Osteocyte (in vitro differentiated cells): ENCODE results near the gene SYT8. TPM values are rescaled to one million over a fixed set of nuclear protein-coding genes. Genes with fewer than 3 reads are reported as not detected.

Experiments used
- DNase-seq: peaks from one replicate; pipeline ENCODE4 v3.0.0; 2021; ENCODE audit warnings: mixed read lengths; ENCODE audit not compliant: unreplicated experiment; ENCODE audit errors: extremely low spot score
- H3K27ac Mint-ChIP-seq: one replicate; pipeline ENCODE4 v1.8.0; 2021; ENCODE audit warnings: mild to moderate bottlenecking, mixed read lengths; ENCODE audit not compliant: unreplicated experiment
- H3K27me3 Mint-ChIP-seq: one replicate; pipeline ENCODE4 v1.8.0; 2021; ENCODE audit warnings: mixed read lengths; ENCODE audit not compliant: unreplicated experiment
- H3K36me3 Mint-ChIP-seq: one replicate; pipeline ENCODE4 v1.8.0; 2021; ENCODE audit warnings: mixed read lengths; ENCODE audit not compliant: unreplicated experiment
- H3K4me1 Mint-ChIP-seq: one replicate; pipeline ENCODE4 v1.8.0; 2021; ENCODE audit warnings: mixed read lengths; ENCODE audit not compliant: unreplicated experiment
- H3K4me3 Mint-ChIP-seq: one replicate; pipeline ENCODE4 v1.8.0; 2021; ENCODE audit warnings: mild to moderate bottlenecking, moderate library complexity, mixed read lengths; ENCODE audit not compliant: unreplicated experiment
- H3K9me3 Mint-ChIP-seq: one replicate; pipeline ENCODE4 v1.8.0; 2021; ENCODE audit warnings: mixed read lengths; ENCODE audit not compliant: unreplicated experiment
- total RNA-seq: library from RNA; stranded (reverse); gene quantifications from 2 replicates; pipeline ENCODE4 v1.2.1, GENCODE V29; 2021
- TF ChIP-seq, protein P1 (sequence below): fragments of 200-600 bp; sonication (generic); IDR thresholded peaks from 2 replicates; pipeline ENCODE4 v1.5.0; 2021; ENCODE audit warnings: antibody characterized with exemption, mild to moderate bottlenecking, moderate library complexity

The SYT8 gene
- total RNA-seq, 1 donor from 2014 or later: 6.2 TPM

DNA sequence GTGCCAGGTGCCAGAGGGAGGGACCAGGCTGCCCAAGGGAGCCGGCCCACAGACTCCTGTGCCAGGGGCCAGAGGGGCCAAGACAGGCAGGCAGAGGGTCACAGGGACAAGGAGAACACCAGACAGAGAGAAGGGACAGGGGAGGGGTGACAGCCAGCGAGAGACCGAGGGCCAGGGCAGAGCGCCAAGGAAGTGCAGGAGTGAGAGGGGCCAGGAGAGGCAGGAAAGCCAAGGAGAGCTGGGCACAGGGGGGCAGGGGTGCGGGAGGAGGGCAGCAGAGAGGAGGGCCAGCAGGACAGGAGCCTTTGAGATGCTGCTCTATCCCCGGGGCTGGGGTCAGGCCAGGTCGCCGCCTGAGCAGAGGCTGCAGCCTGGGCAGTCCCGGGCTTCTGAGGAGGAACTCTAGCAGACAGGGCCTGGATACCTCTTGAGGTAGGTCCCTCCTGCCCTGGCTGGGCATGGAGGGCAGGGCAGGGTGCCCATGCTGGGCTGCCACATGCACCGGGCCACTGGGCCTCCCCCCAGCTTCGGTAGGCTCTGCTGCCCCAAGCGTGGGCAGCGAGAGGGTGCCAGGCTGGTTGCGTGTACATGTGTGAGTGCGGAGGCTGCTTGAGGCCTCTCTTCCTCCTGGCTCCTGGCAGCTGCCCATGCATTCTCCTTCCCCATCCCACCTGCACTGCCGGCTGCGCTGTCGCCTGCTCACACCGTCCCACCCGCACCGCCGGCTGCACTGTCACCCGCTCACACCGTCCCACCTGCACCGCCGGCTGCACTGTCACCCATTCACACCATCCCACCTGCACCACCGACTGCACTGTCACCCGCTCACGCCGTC is 30.3 kb downstream of the SYT8 start:
- peak overlapping the region; percentile 51 for H3K4me3 Mint-ChIP-seq

GRCh38 chr11:1866226-1866625 is 31.4 kb downstream of the SYT8 start:
- DNase-seq: no peak
- Mint-ChIP-seq H3K27ac (peak overlapping the region; percentile 50), H3K4me3 (no peak overlapping the region), H3K9me3 (no peaks in the 10 kb centered on the region), H3K36me3 (no peaks in the 10 kb centered on the region), H3K27me3 (no peaks in the 10 kb centered on the region), H3K4me1 (peaks cover 75% of the 10 kb centered on the region)
- TF ChIP-seq, protein P1, sequence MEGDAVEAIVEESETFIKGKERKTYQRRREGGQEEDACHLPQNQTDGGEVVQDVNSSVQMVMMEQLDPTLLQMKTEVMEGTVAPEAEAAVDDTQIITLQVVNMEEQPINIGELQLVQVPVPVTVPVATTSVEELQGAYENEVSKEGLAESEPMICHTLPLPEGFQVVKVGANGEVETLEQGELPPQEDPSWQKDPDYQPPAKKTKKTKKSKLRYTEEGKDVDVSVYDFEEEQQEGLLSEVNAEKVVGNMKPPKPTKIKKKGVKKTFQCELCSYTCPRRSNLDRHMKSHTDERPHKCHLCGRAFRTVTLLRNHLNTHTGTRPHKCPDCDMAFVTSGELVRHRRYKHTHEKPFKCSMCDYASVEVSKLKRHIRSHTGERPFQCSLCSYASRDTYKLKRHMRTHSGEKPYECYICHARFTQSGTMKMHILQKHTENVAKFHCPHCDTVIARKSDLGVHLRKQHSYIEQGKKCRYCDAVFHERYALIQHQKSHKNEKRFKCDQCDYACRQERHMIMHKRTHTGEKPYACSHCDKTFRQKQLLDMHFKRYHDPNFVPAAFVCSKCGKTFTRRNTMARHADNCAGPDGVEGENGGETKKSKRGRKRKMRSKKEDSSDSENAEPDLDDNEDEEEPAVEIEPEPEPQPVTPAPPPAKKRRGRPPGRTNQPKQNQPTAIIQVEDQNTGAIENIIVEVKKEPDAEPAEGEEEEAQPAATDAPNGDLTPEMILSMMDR: no peak

More for the DNA sequence above, 30.3 kb downstream of the SYT8 start:
- TF ChIP-seq, protein P1: no peak
- Mint-ChIP-seq H3K27me3 (no peaks in the 10 kb centered on the region), H3K9me3 (no peaks in the 10 kb centered on the region), H3K4me1 (peaks cover 64% of the 10 kb centered on the region), H3K27ac (peak overlapping the region; percentile 99), H3K36me3 (no peaks in the 10 kb centered on the region)
- no peak for DNase-seq

DNA sequence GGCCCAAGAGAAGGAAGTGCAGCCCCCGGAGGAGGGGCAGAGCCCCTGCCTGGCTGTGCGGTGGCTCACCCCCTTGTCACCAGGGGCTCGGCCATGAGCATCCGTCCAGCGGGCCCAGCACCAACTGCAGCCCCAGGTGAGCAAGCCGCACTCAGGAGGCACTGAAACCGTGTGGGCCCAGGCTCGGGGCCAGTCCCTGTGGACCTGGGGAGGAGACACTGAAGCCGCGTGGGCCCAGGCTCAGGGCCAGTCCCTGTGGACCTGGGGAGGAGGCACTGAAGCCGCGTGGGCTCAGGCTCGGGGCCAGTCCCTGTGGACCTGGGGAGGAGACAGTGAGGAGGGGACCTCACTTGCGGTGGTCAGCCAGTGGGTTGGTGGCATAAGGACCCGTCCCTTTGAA is 32.0 kb downstream of the SYT8 start:
- peaks cover 79% of the 10 kb centered on the region for H3K4me1 Mint-ChIP-seq
- H3K9me3 Mint-ChIP-seq: no peaks in the 10 kb centered on the region
- no peaks in the 10 kb centered on the region for H3K27me3 Mint-ChIP-seq
- no peaks in the 10 kb centered on the region for H3K36me3 Mint-ChIP-seq
- H3K4me3 Mint-ChIP-seq: no peak overlapping the region
- no peak overlapping the region for H3K27ac Mint-ChIP-seq
- no peak for DNase-seq
- TF ChIP-seq, protein P1: no peak

DNA sequence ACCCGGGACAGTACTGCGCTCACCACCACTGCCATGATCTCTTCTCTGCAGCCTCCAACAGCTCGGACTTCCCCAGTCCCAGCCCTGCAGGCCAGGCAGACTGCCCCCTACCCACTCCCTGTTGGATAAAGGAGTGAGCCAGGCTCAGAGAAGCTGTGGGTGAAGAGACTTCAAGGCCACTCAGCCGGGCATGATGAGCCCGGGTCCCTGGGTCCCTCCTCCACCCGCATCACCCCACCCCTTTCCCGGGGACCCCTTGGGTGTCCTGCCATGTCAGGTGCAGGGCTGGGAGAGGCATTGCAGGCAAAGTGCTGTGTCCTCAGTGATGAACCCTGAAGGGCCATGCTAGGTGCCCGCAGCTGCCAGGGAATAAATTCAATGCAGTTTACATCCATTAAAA is 32.6 kb downstream of the SYT8 start:
- Mint-ChIP-seq H3K4me1 (peaks cover 84% of the 10 kb centered on the region), H3K27ac (no peak overlapping the region), H3K9me3 (no peaks in the 10 kb centered on the region), H3K4me3 (no peak overlapping the region), H3K36me3 (no peaks in the 10 kb centered on the region), H3K27me3 (no peaks in the 10 kb centered on the region)
- DNase-seq: no peak
- TF ChIP-seq, protein P1: no peak

DNA sequence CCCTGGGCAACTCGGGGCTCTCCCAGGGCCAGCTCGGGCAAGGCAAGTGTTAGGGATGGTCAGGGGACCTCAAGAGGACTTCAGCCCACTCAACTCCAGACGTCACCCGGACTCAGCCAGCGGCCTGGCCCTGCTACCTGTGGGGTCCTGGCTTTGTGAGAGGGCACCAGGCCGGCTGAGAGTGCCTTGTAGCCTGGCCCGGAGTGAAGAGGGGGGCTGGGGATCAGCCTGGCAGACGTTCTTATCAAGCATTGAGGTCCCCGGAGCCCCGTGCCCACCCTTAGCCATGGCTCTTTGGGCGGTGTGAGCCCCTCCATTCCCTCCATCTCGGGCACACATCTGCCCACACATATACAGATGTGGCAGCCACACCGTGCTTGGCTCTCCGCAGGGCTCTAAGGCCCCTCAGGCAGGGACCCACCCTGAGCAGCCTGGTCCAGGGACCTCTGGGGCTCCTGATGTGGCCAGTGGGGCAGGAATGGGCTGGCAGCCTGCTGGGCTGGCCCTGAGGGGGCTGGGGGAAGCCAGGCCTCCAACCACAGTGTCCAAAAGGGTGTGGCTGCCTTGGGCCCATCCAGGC is 33.4 kb downstream of the SYT8 start:
- Mint-ChIP-seq H3K27me3 (no peaks in the 10 kb centered on the region), H3K27ac (peak overlapping the region; percentile 66), H3K4me1 (peaks cover 82% of the 10 kb centered on the region), H3K4me3 (no peak overlapping the region), H3K36me3 (no peaks in the 10 kb centered on the region), H3K9me3 (no peaks in the 10 kb centered on the region)
- DNase-seq: no peak
- TF ChIP-seq, protein P1: no peak
